GM13977 (cell line): ENCODE measurements around the gene PGS1.
A peak's percentile ranks its signal among the peaks of the same experiment; 100 is the strongest.

Experiments used
- DNase-seq: peaks from one replicate; pipeline ENCODE4 v3.0.0; 2012; ENCODE audit warnings: low spot score
- in situ Hi-C: fragments of 300-500 bp; cut with MboI; formaldehyde crosslinking; loops from one replicate; pipeline ENCODE4 v1.12.0; 2022; ENCODE audit warnings: low sequenced_read_pairs, low pct_unique_long_range_greater_than_20kb, mixed read lengths, inconsistent platforms; ENCODE audit not compliant: unreplicated experiment
- TF ChIP-seq, protein P1 (sequence below): IDR thresholded peaks from 2 replicates; pipeline ENCODE4 v1.5.1; 2012; ENCODE audit warnings: mild to moderate bottlenecking, control low read depth; ENCODE audit not compliant: insufficient read depth; ENCODE audit errors: extremely low read depth, missing control alignments

Gene PGS1

DNA sequence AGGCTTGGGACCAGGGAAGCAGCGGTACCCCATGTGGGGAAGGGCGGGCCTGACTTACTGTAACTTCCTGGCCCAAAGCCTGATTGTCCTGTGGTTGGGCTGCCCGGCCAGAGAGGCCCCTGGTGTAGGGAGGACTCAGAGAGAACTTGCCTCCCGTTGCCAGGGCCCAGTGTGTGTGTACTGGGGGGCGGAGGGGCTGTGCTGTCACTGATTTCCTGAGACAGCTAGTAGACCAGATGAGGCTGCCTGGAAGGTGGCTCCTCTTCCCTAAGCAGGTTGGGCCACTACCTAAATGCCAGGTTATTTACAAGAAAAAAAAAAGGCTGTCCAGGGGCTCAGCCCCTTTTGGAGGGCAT, 35.3 kb upstream of the PGS1 start:
- in situ Hi-C loops, result no loop called here
- no peak for DNase-seq

GRCh38 chr17:78343543-78344201, 34.8 kb upstream of the PGS1 start:
- in situ Hi-C loops, result no loop called here
- TF ChIP-seq, protein P1, sequence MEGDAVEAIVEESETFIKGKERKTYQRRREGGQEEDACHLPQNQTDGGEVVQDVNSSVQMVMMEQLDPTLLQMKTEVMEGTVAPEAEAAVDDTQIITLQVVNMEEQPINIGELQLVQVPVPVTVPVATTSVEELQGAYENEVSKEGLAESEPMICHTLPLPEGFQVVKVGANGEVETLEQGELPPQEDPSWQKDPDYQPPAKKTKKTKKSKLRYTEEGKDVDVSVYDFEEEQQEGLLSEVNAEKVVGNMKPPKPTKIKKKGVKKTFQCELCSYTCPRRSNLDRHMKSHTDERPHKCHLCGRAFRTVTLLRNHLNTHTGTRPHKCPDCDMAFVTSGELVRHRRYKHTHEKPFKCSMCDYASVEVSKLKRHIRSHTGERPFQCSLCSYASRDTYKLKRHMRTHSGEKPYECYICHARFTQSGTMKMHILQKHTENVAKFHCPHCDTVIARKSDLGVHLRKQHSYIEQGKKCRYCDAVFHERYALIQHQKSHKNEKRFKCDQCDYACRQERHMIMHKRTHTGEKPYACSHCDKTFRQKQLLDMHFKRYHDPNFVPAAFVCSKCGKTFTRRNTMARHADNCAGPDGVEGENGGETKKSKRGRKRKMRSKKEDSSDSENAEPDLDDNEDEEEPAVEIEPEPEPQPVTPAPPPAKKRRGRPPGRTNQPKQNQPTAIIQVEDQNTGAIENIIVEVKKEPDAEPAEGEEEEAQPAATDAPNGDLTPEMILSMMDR, result no peak
- DNase-seq, result no peak

More for the DNA sequence above, 35.3 kb upstream of the PGS1 start:
- TF ChIP-seq, protein P1, result no peak

GRCh38 chr17:78344666-78345065, 33.8 kb upstream of the PGS1 start:
- in situ Hi-C loops, result no loop called here
- no peak for DNase-seq
- TF ChIP-seq, protein P1, result no peak

DNA sequence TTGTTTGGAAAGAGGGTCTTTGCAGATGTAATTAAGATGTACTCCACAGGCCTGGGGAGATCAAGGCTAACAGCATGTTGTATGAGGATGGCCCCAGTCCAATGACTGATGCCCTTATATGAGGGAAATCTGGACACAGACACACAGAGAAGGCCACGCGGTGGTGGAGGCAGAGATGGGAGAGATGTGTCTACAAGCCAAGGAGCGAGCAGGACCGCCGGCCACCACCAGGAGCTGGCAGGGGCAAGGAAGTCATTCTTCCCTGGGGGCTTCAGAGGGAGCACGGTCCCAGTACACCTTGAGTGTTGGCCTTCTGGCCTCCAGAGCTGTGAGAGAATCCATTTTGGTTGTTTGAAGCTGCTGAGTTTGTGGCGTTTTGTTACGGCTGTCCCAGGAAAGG, 33.3 kb upstream of the PGS1 start:
- in situ Hi-C loops, result no loop called here
- DNase-seq, result no peak
- TF ChIP-seq, protein P1, result no peak

GRCh38 chr17:78345791-78346494, 32.5 kb upstream of the PGS1 start:
- no peak for DNase-seq
- in situ Hi-C loops, result no loop called here
- TF ChIP-seq, protein P1, result no peak

GRCh38 chr17:78346605-78347250, 31.7 kb upstream of the PGS1 start:
- DNase-seq, result no peak
- TF ChIP-seq, protein P1, result peak; percentile 13
- in situ Hi-C loops, result no loop called here
